GM18507 (cell line): Measurements from ENCODE around the gene GET4.
"Not testable (repeated sequence)": the region's sequence is repeated elsewhere in the genome, so short reads cannot be mapped to it uniquely, and the experiment has no call there.

ENCODE experiments used
- DNase-seq: peaks from one replicate; pipeline ENCODE4 v3.0.0; 2011; ENCODE audit warnings: low read depth; ENCODE audit not compliant: insufficient read length; ENCODE audit errors: extremely low spot score
- FAIRE-seq: peaks from 2 replicates; lab custom pipeline; 2011; peaks lifted over from hg19 to GRCh38; lab: Jason Lieb, UNC

GET4 gene

DNA sequence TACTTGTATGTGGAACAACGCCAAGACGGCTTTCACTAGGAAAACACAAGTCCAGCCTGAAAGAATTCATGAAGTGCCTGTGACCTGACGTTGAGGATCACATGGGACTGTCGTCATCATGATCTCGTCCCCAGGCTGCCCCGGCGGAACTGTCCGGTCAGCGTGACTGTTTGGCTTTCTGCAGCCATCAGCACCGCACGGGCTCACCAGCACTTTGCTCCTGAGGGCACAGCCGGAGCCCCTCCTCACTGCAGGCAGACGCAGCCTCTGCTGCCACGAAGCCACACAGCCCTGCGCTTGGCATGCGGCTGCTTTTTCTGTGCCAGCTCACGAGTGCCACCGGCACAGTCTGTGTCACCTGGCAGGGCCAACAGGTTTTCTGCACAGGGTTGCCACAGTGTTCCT, 9.4 kb upstream of the GET4 start:
- FAIRE-seq (no peak), DNase-seq (no peak)

DNA sequence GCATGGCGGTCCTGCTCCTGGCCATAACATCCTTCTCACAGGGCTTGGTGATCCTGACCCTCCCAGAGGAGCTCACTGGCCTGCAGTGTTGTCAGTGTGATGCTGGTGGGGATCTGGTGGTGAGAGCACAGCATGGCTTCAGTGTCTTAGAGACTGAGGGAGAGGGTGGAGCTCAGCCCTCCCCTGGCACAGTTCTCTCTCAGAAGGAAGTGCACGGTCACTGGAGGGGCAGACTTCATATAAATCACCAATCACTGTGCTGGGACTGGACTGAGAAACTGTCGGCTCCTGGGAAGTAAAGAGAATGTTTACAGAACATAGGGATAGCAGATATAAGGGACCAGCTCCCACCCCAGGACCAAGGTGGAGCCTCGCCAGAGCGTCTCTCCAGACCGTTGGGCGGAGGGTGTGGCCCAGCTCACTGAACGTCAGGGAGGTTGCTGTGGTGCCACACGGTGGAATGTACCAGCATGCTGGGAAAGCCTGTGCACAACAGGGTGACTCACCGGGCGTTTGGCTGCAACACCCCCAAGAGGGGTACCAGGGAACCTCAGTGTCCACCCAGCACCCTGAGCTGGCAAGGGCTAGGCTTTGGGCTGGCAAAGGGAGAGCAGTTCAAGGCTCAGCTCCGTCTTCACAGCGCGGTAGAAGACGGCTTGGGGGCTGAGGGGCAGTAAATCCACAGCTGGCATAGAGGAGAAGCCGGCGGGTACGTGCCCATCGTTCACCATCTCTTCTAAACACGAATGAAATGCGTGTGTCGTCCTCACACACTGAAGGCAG, 8.8 kb upstream of the GET4 start:
- DNase-seq (no peak), FAIRE-seq (no peak)

DNA sequence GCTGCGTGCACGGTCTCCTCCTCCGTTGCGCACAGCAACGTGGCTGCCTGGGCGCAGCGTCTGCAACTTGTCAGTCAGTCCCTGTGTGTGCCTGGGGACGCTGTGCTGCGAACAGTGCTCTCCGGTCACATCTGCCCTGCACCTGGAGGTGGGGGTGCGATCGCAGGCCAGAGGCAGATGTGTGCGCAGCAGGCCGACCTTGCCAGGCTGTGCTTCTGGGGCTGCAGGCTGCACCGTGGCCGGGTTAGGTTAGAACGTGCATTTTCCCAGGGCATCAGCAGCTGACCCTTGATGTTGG, 8.2 kb upstream of the GET4 start:
- DNase-seq (no peak), FAIRE-seq (no peak)

DNA sequence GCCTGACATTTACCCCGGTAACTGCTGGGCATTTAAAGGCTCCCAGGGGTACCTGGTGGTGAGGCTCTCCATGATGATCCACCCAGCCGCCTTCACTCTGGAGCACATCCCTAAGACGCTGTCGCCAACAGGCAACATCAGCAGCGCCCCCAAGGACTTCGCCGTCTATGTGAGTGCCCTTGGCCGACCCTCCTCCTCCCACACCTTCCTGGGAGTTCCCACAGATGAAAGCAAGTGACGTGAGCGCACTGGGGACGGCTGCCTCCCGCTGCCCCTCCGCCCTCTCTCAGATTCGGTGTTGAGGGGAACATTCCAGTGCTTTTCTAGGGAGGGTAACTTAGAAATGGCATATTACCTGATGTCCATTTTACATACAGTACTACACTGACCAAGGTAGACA, 7.0 kb upstream of the GET4 start:
- no peak for DNase-seq
- no peak for FAIRE-seq

DNA sequence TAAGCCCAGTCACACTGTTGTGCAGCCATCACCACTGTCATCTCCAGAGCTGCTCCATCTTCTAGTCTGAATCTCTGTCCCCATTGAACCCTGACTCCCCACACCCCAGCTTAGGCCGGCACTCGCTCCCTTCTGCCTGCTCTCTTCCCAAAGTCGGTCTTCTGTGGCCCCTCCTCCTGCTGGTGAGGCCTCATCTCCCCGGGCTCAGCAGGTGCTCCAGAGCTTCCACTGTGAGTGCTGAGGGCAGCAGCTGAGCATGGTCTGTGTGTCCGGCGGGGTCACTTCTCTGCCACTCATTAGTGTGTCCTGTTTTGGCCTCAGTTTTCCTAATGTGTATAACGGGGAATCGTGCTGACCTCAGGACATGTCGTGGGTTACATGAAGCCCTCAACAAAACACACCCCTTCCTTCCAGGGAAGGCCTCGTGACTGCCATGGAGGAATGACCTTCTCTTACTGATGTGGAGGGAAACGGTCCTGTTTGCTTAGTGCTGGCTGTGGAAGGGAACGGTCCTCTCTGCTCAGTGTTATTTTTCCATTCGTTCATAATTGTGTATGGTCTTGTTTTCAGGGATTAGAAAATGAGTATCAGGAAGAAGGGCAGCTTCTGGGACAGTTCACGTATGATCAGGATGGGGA, 4.3 kb upstream of the GET4 start:
- DNase-seq: no peak
- no peak for FAIRE-seq

DNA sequence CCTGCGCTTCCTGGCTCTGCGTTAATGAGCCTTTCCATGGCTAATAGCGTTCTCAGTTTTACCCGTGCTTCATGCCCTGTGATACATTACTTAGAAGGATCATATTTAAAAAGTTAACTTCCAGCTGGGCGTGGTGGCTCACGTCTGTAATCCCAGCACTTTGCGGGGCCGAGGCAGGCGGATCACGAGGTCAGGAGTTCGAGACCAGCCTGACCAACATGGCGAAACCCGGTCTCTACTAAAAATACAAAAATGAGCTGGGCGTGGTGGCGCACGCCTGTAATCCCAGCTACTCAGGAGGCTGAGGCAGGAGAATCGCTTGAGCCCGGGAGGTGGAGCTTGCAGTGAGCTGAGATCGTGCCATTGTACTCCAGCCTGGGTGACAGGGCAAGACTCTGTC, 3.7 kb upstream of the GET4 start:
- not testable (repeated sequence) for FAIRE-seq, DNase-seq

DNA sequence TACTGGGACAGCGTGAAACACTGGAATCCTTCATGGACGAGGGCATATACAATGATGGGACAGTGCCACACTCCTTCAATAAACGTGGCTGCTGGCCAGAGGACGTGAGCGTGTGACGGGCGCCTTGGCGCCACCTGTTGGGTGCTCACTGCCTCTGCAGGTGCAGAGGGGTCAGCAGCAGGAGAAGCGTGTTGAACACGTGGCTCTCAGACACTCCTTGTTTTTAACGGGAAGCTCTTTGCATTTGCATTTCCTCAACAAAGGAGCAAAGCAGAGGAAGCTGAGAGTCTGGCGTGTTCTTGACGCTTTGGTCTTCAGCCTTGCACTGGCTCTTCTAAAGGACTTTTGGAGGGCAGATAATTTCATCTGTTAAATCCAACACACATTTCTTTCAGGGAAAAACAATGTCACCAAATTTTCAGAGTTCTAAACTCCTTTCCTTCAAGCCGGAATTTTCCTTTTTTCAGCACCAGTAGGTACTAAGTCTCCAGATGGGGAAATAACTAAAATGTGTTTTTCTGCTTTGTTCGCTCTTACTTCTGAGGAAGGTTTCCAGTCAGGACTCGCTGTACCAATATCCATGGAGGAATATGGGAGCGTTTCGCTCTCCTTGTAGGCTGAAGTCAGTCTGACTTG, 2.9 kb upstream of the GET4 start:
- DNase-seq (peak; percentile 75), FAIRE-seq (peak; percentile 80)

DNA sequence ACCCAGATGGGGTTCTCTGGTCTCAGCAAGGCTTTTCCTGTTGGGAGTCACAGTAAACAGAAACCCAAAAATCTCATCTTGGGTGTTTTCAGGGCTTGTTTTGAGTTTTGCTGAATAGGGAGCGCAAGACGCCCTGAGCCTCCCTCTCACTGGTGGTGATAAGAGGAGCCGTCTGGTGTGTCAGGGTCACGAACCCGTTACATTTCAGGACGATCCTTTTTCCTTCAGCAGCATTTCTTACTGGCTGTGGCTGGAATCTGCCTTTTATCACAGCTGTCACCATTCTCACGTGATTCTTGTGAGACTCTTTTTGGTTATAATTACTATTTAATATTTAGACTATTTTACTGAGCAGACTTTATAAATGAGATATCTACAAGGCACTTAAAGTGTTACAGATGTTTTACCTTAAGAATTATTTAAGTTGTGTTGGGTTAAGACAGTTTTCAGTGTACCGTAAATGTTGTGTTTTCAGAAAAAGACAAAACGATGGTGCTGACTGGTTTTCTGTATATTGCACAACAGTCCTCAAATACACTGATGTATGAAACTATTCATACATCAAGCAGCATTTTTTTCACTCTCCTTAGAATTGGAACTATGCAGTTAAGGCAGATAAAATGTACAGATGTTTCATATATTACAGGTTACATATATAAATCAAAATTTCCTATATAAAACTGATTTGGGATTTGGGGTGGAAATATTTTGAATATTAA, 2.2 kb upstream of the GET4 start:
- DNase-seq: no peak
- FAIRE-seq: no peak

DNA sequence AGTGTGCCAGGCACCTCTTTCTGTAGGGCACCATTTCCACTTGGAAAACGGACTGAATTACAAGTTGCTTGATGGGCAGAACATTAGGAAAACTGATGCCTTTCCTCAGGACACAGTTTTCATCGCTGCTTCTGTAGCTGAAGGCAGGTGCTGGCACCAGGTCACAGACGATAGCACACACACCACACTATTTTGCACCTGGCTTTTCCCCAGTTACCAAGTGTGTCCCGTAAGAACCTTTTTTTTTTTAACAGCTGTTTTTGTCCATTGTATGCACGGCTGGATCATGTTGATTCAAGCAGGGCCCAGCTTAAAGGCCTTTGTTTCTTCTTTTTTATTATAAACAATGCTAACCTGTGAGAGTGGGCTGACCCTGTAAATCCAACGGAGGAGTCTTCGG, 1.3 kb upstream of the GET4 start:
- DNase-seq (no peak), FAIRE-seq (no peak)

DNA sequence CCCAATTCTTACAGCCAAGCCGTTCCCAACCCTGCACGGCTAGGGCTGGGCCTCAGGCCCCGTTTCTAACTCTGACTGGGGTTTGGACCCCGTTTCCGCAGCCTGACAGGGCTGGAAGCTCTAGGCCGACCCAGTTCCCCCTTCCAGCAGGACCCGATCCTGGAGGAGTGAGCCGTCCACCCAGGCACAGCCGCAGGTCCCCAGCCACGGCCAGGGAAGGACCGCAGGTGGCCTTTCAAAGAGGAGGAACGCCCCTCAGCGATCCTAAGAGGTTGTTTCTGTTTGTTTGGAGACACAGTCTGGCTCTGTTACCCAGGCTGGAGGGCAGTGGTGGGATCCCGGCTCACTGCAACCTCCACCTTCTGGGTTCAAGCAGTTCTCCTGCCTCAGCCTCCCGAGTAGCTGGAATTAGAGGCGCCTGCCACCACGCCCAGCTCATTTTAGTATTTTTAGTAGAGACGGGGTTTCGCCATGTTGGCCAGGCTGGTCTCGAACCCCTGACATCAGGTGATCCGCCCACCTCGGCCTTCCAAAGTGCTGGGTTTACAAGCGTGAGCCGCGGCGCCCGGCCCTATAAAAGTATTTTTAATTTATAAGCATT, 778 bp upstream of the GET4 start:
- DNase-seq (no peak), FAIRE-seq (no peak)

DNA sequence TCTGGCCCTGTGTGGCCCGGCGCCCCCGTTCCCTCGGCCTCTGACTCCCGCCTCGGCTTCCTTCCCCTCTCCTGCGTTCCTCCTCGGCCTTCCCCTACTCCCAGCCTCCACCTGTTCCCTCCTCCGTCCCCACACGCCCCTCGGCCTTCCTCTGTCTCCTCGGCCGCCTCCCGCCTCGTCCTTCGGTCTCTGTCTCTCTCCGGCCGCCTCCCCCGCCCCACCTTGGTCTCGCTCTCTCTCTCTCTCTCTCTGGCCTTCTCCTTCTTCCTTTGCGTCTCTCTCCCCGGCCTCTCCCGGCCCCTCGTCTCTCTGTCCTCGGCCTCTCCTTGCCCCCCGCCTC, 588 bp downstream of the GET4 start:
- FAIRE-seq (no peak), DNase-seq (no peak)

DNA sequence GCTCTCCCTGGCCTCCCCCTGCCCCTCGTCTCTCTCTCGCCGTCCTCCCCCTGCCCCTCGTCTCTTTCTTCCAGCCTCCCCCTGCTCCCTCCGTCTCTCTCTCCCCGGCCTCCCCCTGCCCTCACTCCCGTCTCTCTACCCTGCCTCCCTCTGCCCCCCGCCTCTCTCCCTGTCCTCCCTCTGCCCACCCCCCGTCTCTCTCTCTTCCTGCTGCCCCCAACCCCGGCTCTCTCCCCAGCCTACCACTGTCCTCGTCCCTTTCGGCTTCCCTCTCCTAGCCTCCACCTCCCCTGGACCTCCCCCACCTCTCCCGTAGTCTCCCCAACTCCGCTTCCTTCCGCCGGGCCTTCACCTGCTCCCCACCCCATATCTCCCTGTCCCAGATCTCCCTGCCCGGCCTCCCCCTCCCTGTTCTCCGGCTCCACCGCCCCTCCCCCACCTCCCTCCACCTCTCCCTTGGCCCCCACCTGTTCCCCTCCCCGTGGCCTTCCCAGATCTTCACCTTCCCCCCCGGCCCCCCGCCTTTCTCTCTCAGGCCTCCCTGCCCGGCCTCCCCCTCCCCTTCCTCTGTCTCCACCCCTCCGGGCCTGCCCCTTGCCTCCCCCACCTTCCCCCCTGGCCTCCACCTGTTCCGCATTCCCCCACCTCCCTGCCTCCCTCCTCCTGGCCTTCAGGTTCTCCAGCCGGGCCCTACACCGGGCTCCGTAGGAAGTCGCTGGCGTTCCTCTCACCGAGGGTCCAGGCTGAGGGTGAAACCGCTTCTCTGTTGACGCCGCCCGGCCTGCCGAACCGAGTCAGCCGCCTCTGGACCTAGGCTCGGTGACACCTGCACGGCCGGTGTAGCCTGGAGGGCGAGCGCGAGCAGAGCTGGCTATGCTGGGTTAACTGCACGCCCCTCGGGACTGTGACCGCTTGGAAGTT, 1.2 kb downstream of the GET4 start:
- FAIRE-seq: no peak
- DNase-seq: no peak

DNA sequence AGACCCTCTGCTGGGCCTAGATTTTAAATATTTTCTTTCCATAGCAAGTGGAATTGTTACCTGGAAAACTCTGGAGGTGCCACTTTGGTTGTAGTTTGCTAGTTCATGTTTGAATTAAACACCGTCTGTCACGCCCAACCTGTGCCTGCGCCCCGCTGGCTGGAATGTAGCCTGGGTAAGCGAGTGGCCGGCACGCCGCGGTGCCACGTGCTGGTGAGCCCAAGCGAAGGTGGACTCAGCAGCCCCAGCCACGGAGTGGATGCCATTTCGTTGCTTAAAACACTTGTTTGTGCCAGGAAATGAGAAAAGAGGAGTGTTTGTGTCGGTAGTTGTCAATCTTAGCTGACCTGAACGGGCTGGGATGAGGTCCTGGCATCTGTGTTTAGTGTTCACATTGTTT, 2.7 kb downstream of the GET4 start:
- FAIRE-seq (no peak), DNase-seq (no peak)

DNA sequence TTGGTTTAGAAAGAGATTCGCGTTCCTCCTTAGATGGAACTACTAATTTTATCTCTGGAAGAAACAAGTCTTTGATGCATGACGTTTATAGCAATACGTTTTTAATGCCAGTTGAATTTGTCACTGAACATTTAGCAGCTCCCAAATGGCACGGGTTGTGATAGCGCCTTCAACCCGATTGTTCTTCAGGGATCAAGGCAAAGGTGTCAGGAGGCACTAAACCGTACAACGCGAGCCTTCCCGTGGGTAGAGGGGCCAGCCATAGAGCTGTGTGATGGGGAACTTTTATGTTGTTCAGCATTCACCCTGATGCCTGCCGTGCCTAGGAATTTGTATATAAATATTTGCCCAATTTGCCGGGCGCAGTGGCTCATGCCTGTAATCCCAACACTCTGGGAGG, 3.4 kb downstream of the GET4 start:
- DNase-seq: no peak
- FAIRE-seq: no peak

DNA sequence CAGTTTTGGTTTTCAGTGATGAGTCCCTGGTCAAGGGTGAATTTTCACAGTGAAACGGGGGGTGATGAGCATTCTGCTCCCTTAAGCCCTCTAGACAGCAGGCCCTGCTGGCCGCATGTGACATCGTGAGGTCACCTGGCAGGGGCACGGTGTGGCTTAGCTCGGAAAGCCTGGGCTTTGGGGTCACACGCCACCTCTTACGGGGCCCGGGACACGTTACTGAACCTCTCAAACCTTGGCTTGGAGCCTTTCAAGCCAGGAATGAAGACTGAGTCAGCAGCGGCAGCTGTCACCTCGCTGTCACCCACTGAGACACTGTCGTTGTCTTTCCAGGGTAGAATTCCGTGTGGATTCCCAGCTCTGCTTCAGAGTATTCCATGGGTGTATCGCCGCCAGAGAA, 4.1 kb downstream of the GET4 start:
- no peak for DNase-seq
- no peak for FAIRE-seq

DNA sequence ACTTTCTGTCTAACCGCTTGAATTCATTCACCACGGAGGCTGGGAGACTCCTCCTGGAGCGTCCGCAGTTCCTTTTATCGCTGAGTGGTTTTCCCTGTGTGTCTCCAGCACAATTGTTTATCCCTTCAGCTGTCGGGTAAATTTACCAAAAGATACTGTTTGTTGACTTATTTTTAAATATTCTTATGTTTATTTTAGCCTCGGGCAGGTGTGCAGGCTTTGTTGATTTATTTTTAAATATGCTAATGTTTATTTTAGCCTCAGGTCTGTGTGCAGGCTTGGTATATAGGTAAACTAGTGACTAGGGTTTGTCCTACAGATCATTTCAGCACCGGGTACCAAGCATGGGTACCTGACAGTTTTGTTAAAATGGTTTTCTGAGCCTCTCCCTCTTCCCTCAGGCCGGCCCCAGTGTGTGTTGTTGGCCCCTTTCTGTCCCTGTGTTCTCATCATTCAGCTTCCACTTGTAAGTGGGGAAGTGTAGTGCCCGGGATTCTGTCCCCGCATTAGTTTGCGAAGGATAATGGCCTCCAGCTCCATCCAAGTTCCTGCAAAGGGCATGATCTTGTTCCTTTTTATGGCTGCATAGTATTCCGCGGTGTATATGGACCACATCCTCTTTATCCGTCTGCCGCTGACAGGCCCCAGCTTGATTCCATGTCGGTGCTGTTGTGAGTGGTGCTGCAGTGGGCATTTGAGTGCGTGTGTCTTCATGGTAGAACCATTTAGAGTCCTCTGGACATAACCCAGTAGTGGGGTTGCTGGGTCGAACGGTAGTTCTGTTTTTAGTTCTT, 5.3 kb downstream of the GET4 start:
- no peak for DNase-seq
- FAIRE-seq: no peak

DNA sequence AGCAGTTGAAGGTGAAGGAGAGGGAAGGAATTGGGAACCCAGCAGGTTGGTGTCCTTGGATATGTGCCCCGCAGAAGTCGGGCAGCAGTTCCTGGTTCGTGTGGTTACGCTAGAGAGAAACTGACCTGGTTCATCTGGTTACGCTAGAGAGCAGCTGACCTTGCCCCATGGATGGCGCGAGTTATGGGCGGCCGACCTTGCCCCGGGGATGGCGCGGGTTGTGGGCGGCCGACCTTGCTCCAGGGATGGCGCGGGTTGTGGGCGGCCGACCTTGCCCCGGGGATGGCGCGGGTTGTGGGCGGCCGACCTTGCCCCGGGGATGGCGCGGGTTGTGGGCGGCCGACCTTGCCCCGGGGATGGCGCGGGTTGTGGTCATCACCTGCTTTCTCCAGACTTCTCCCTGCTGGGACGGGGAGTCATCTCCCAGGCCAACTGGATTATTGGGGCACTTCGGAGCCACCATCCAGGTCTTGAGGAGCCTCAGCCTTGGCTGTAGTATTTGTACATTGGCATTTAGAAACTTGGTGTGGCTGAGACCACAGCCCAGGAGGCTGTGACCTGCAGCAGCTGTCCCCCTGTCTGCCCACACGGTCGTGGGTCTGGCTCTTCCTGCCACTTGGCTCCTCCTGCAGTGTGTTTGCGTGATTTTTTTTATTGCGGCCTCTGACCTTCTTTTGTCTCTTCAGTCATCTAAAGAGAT, 6.1 kb downstream of the GET4 start:
- DNase-seq (no peak), FAIRE-seq (no peak)
